SU-DHL-6 (cell line): ENCODE data around the gene CCDC181.

Source experiments
- CTCF ChIP-seq: fragments of 200-600 bp; sonication (generic); IDR thresholded peaks from one replicate; pipeline ENCODE4 v1.5.1; 2017; ENCODE audit warnings: antibody characterized with exemption, mild to moderate bottlenecking, low read length, moderate library complexity; ENCODE audit not compliant: insufficient read depth, poor library complexity, severe bottlenecking
- EZH2phosphoT487 ChIP-seq: fragments of 200-600 bp; sonication (generic), shearing (Covaris generic); conservative IDR thresholded peaks from 2 replicates; pipeline ENCODE4 v1.6.1; 2018; ENCODE audit warnings: mild to moderate bottlenecking, antibody characterized with exemption, low read length, moderate library complexity, mixed read lengths

DNA sequence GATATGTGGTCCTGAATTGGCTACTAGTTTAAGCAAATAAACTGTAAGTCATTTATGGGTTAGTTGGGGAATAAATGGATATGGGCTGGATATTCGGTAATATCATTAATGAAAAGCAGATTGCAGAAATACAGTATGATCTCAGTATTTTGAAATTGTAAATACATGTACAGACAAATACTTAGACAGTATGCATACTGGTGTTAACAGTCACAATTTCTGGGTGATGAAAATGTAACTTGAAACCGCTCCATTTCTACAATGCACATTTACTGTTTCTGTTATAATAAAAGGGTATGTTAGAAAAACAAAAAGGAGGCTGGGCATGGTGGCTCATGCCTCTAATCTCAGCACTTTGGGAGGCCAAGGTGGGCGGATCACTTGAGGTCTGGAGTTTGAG, 31.3 kb downstream of the CCDC181 start:
- no peak for TF ChIP-seq CTCF
- TF ChIP-seq EZH2phosphoT487 = no peak
